Left ventricle myocardium superior (tissue), 1 donor: ENCODE results near the gene INPP4B. TPM values are rescaled to one million over a fixed set of nuclear protein-coding genes. Genes with fewer than 3 reads are reported as not detected.
"Not testable (repeated sequence)": the region's sequence is repeated elsewhere in the genome, so short reads cannot be mapped to it uniquely, and the experiment has no call there.

ENCODE experiments used
- ATAC-seq: fragments of 200-7000 bp; cut with Tn5 transposase; one replicate; pipeline ENCODE4 v1.9.1; 2020; ENCODE audit warnings: mild to moderate bottlenecking, moderate library complexity
- DNase-seq: peaks from one replicate; pipeline ENCODE4 v3.0.0-alpha.2; 2020
- intact Hi-C: fragments of 100-400 bp; cut with micrococcal nuclease; formaldehyde crosslinking; loops from one replicate; pipeline ENCODE4 v1.11.0; 2022
- total RNA-seq: library from RNA; stranded (reverse); fragmentation: NEBNext Ultra II Directional; extraction: Animal tissue kit (Norgen Biotek cat#: 25700); gene quantifications from one replicate; pipeline ENCODE4 v1.2.1, GENCODE V29; 2021
- donor health status: DM: no; HTN: yes; CAD: no; lungs with severe emphysema.

Gene INPP4B
- total RNA-seq, 1 donor from 2014 or later = 15.5 TPM

GRCh38 chr4:142112451-142112850 is 733.6 kb downstream of the INPP4B start:
- intact Hi-C loops = no loop called here
- ATAC-seq (no peak), DNase-seq (no peak)

GRCh38 chr4:142110136-142110535 is 736.0 kb downstream of the INPP4B start:
- DNase-seq (no peak), ATAC-seq (no peak)
- intact Hi-C loops = no loop called here

GRCh38 chr4:142104041-142104440 is 742.1 kb downstream of the INPP4B start:
- DNase-seq = no peak
- ATAC-seq = no peak
- intact Hi-C loops = no loop called here

GRCh38 chr4:142101401-142101800 is 744.7 kb downstream of the INPP4B start:
- DNase-seq (no peak), ATAC-seq (no peak)
- intact Hi-C loops = no loop called here

- intact Hi-C loops = no loop called here
- no peak for DNase-seq
- no peak for ATAC-seq
Measured at GRCh38 chr4:142100941-142101340, 745.2 kb downstream of the INPP4B start.

- ATAC-seq (no peak), DNase-seq (no peak)
- intact Hi-C loops = no loop called here
Measured at GRCh38 chr4:142098900-142099545, 747.1 kb downstream of the INPP4B start.

- no peak for ATAC-seq
- DNase-seq = no peak
- intact Hi-C loops = no loop called here
Measured at GRCh38 chr4:142098380-142098779, 747.7 kb downstream of the INPP4B start.

- DNase-seq = no peak
- ATAC-seq = no peak
- intact Hi-C loops = no loop called here
Measured at GRCh38 chr4:142097015-142097414, 749.1 kb downstream of the INPP4B start.

GRCh38 chr4:142095886-142096605 is 750.1 kb downstream of the INPP4B start:
- intact Hi-C loops = no loop called here
- ATAC-seq (no peak), DNase-seq (no peak)

GRCh38 chr4:142092941-142093340 is 753.2 kb downstream of the INPP4B start:
- no peak for DNase-seq
- intact Hi-C loops = no loop called here
- ATAC-seq = no peak

GRCh38 chr4:142091691-142092182 is 754.4 kb downstream of the INPP4B start:
- ATAC-seq (peak; percentile 83), DNase-seq (no peak)
- intact Hi-C loops = no loop called here

GRCh38 chr4:142091085-142091513 is 755.0 kb downstream of the INPP4B start:
- intact Hi-C loops = no loop called here

GRCh38 chr4:142088906-142089305 is 757.2 kb downstream of the INPP4B start:
- ATAC-seq (peak; percentile 59), DNase-seq (no peak)
- intact Hi-C loops = no loop called here

More at GRCh38 chr4:142091085-142091513, 755.0 kb downstream of the INPP4B start:
- peak; percentile 74 for ATAC-seq
- no peak for DNase-seq

GRCh38 chr4:142085513-142086292 is 760.4 kb downstream of the INPP4B start:
- ATAC-seq = no peak

GRCh38 chr4:142083264-142083663 is 762.8 kb downstream of the INPP4B start:
- intact Hi-C loops = no loop called here
- ATAC-seq = no peak
- no peak for DNase-seq

More at GRCh38 chr4:142085513-142086292, 760.4 kb downstream of the INPP4B start:
- intact Hi-C loops = no loop called here
- no peak for DNase-seq

- ATAC-seq (peak; percentile 79), DNase-seq (no peak)
- intact Hi-C loops = no loop called here
Measured at GRCh38 chr4:142081025-142081424, 765.1 kb downstream of the INPP4B start.

- ATAC-seq (no peak), DNase-seq (no peak)
- intact Hi-C loops = no loop called here
Measured at GRCh38 chr4:142079959-142080358, 766.1 kb downstream of the INPP4B start.

- intact Hi-C loops = no loop called here
- ATAC-seq = no peak
- DNase-seq = no peak
Measured at GRCh38 chr4:142077048-142077447, 769.1 kb downstream of the INPP4B start.

GRCh38 chr4:142068304-142068703 is 777.8 kb downstream of the INPP4B start:
- ATAC-seq, DNase-seq, intact Hi-C loops: not testable (repeated sequence)

- ATAC-seq, intact Hi-C loops, DNase-seq: not testable (repeated sequence)
Measured at GRCh38 chr4:142066562-142066961, 779.5 kb downstream of the INPP4B start.
